T-helper 17 cell (primary cell): ENCODE data around the gene FRMD4B. TPM values are rescaled to one million over a fixed set of nuclear protein-coding genes. Genes with fewer than 3 reads are reported as not detected.

Experiments
- ATAC-seq: fragments of 150-1000 bp; cut with Tn5 transposase; 2 replicates; pipeline ENCODE4 v1.10.0; 2021; ENCODE audit warnings: mild to moderate bottlenecking, moderate library complexity
- DNase-seq, 3 donors: peaks; one replicate each; pipeline versions ENCODE4 v3.0.0 to v3.0.0-alpha.2; 2020 to 2021
- H3K9me3 ChIP-seq: one replicate; pipeline ENCODE4 v1.7.0; 2013; ENCODE audit warnings: low read length, mild to moderate bottlenecking; ENCODE audit not compliant: control insufficient read depth, poor library complexity, severe bottlenecking
- H3K27ac Mint-ChIP-seq: one replicate; pipeline ENCODE4 v1.8.0; 2022; ENCODE audit warnings: mild to moderate bottlenecking, moderate library complexity, mixed read lengths
- H3K27me3 Mint-ChIP-seq: one replicate; pipeline ENCODE4 v1.8.0; 2022; ENCODE audit warnings: mixed read lengths
- H3K36me3 Mint-ChIP-seq: one replicate; pipeline ENCODE4 v1.8.0; 2022; ENCODE audit warnings: low read depth, mixed read lengths
- H3K4me1 Mint-ChIP-seq: one replicate; pipeline ENCODE4 v1.8.0; 2022; ENCODE audit warnings: mild to moderate bottlenecking, mixed read lengths
- H3K4me3 Mint-ChIP-seq: one replicate; pipeline ENCODE4 v1.8.0; 2022; ENCODE audit warnings: mild to moderate bottlenecking, moderate library complexity, mixed read lengths
- total RNA-seq, 4 donors: library from RNA in 2 of 4; stranded (reverse) in 2 of 4; gene quantifications; one replicate each; pipeline ENCODE4 v1.2.3 and lab custom pipeline; 2022 to 2026

FRMD4B gene
- total RNA-seq, result 10 to 100 TPM; 25.6 to 36.6 TPM
- total RNA-seq (lab: John Stamatoyannopoulos, UW), result 69.2 to 119 reads per million in 2 donors

DNA sequence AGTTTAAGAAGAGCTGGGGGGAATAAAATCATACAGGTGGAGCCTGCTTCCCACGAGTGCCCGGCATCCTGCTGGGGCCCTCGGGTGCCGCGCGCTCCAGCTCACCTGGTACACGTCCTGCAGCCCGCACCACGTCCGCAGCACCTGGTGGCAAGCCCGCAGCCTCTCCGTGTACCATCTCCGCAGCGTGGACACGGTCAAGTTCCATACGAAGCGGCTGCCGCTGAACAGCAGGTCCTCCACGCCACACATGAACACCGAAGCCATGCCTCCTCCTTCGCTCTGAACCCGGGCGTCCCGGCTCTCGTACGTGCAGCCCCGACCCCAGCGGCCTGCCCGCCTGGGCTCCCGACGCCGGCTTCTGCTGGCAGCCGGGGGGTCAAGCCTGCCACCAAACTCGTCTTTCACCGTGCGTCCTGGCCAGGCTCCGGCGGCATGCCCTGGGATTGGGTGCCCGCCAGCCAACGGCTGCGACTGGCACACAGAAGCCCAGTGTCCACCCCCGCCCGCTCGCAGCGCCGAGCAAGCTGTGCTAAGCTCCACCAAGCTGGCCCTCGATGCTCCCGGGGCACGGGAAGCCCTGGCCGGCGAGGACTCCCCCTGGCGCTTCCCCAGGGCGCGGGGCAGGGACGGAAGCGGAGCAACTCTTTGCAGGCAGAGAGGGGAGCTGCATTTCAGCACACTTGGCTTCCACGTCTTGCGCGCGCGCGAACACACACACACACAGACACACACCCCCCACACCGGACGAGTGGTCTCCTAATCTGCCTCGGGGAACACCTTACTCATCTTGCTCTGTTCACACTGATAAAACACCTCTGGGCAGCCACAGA, at the start of gene FRMD4B:
Gene FRMD4B (minus strand): TSS at position 366 of the 833 bp plus-strand sequence. CDS start 99 bp downstream, at position 267.
- DNase-seq, result no peak
- no peaks in the 10 kb centered on the region for H3K9me3 ChIP-seq
- Mint-ChIP-seq H3K36me3 (no peaks in the 10 kb centered on the region), H3K27ac (no peak within 1 kb of the TSS), H3K4me1 (peaks cover 3% of the 10 kb centered on the region), H3K27me3 (peaks cover 56% of the 10 kb centered on the region), H3K4me3 (peak within 1 kb of the TSS; percentile 63)
- peak; percentile 36 for ATAC-seq

- H3K4me1 Mint-ChIP-seq, result no peaks in the 10 kb centered on the region
- H3K4me3 Mint-ChIP-seq, result no peak overlapping the region
- no peaks in the 10 kb centered on the region for H3K36me3 Mint-ChIP-seq
- H3K27me3 Mint-ChIP-seq, result peaks cover 43% of the 10 kb centered on the region
- no peak overlapping the region for H3K27ac Mint-ChIP-seq
- DNase-seq (no peak), ATAC-seq (no peak)
- H3K9me3 ChIP-seq, result peaks cover 2% of the 10 kb centered on the region
Observed at GRCh38 chr3:69433969-69434325, 48.1 kb upstream of the FRMD4B start.

- Mint-ChIP-seq H3K27me3 (peaks cover 47% of the 10 kb centered on the region), H3K36me3 (peaks cover 2% of the 10 kb centered on the region), H3K27ac (no peak overlapping the region), H3K4me3 (no peak overlapping the region), H3K4me1 (peaks cover 2% of the 10 kb centered on the region)
- ATAC-seq (no peak), DNase-seq (no peak)
- peaks cover 2% of the 10 kb centered on the region for H3K9me3 ChIP-seq
Observed at GRCh38 chr3:69433121-69433968, 47.5 kb upstream of the FRMD4B start.

DNA sequence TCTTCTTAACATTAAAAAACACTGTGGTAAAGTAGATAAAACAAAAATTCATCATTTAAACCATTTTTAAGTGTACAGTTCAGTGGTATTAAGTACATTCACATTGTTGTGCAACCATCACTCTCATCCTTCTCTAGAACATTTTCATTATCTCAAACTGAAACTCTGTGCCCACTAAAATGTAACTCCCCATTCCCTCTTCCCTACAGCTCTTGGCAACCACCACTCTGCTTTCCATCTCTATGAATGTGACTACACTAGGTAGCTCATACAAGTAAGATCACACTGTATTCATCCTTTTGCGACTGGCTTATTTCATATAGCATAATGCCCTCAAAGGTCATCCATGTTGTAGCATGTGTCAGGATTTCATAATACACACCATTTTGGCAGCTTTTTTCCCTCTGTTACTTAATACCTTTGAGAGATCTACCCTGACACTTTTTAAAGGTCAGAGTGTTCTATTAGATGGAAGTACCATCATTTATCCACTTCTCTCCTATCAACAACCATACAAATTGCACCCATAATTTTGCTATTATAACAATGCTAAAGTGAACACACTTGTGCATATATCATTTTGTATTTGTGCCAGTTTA, 42.9 kb upstream of the FRMD4B start:
- Mint-ChIP-seq H3K4me1 (peaks cover 2% of the 10 kb centered on the region), H3K27ac (no peak overlapping the region), H3K36me3 (peaks cover 2% of the 10 kb centered on the region), H3K4me3 (no peak overlapping the region), H3K27me3 (peaks cover 41% of the 10 kb centered on the region)
- DNase-seq (no peak), ATAC-seq (no peak)
- H3K9me3 ChIP-seq, result no peaks in the 10 kb centered on the region

DNA sequence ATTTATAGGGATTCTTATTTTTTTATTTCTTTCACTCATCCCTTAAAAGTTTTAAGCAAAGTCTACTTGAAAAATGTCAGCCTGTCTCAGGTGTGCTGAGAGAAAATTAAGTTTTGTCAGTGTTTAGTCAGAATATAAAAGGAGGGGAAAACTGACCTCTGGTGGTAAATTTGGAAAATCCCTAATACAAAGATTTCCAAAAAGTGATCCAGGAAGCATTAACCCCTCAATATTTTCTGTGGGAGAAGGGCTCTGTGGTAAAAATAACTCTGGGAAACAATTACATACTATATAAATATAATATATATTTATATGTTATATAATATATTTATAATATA, 41.0 kb upstream of the FRMD4B start:
- H3K27ac Mint-ChIP-seq, result no peak overlapping the region
- DNase-seq (no peak), ATAC-seq (no peak)
- no peaks in the 10 kb centered on the region for H3K9me3 ChIP-seq
- H3K36me3 Mint-ChIP-seq, result peaks cover 2% of the 10 kb centered on the region
- no peak overlapping the region for H3K4me3 Mint-ChIP-seq
- H3K27me3 Mint-ChIP-seq, result peaks cover 26% of the 10 kb centered on the region
- peaks cover 2% of the 10 kb centered on the region for H3K4me1 Mint-ChIP-seq

GRCh38 chr3:69426291-69426966, 40.5 kb upstream of the FRMD4B start:
- H3K36me3 Mint-ChIP-seq, result peaks cover 2% of the 10 kb centered on the region
- no peaks in the 10 kb centered on the region for H3K9me3 ChIP-seq
- no peak overlapping the region for H3K27ac Mint-ChIP-seq
- H3K27me3 Mint-ChIP-seq, result peaks cover 22% of the 10 kb centered on the region
- no peak for DNase-seq
- peaks cover 2% of the 10 kb centered on the region for H3K4me1 Mint-ChIP-seq
- H3K4me3 Mint-ChIP-seq, result no peak overlapping the region
- no peak for ATAC-seq

GRCh38 chr3:69425249-69425648, 39.4 kb upstream of the FRMD4B start:
- peaks cover 2% of the 10 kb centered on the region for H3K36me3 Mint-ChIP-seq
- H3K27me3 Mint-ChIP-seq, result peaks cover 14% of the 10 kb centered on the region
- no peak overlapping the region for H3K27ac Mint-ChIP-seq
- ATAC-seq (peak; percentile 55), DNase-seq (no peak)
- H3K9me3 ChIP-seq, result no peaks in the 10 kb centered on the region
- no peak overlapping the region for H3K4me3 Mint-ChIP-seq
- peaks cover 2% of the 10 kb centered on the region for H3K4me1 Mint-ChIP-seq

- peaks cover under 1% of the 10 kb centered on the region for H3K36me3 Mint-ChIP-seq
- no peak overlapping the region for H3K4me3 Mint-ChIP-seq
- H3K27me3 Mint-ChIP-seq, result peaks cover 19% of the 10 kb centered on the region
- H3K27ac Mint-ChIP-seq, result no peak overlapping the region
- peaks cover under 1% of the 10 kb centered on the region for H3K4me1 Mint-ChIP-seq
- H3K9me3 ChIP-seq, result no peaks in the 10 kb centered on the region
- DNase-seq, result no peak
- no peak for ATAC-seq
Observed at GRCh38 chr3:69423463-69424155, 37.7 kb upstream of the FRMD4B start.

DNA sequence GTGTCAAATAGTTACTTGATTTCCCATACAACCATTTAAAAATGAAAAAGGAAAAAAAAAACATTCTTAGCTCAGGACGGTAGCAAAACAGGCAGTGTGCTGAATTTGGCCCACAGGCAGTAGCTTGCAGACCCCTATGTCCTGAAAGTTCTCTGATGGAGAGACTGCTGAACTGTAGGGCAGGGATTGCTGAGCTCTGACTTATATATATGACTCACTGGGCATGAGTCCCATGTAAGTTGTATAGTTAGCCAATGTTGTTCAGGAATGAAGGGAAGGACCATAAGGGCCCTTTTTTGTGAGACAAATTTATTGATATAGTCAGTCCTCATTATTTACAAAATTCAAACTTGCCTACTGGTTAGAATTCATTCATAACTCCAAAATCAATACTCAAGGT, 36.9 kb upstream of the FRMD4B start:
- no peaks in the 10 kb centered on the region for H3K36me3 Mint-ChIP-seq
- H3K9me3 ChIP-seq, result no peaks in the 10 kb centered on the region
- H3K4me1 Mint-ChIP-seq, result no peaks in the 10 kb centered on the region
- ATAC-seq (no peak), DNase-seq (no peak)
- peaks cover 22% of the 10 kb centered on the region for H3K27me3 Mint-ChIP-seq
- H3K4me3 Mint-ChIP-seq, result no peak overlapping the region
- no peak overlapping the region for H3K27ac Mint-ChIP-seq

- H3K27ac Mint-ChIP-seq, result no peak overlapping the region
- no peak for DNase-seq
- no peak for ATAC-seq
- H3K4me1 Mint-ChIP-seq, result no peaks in the 10 kb centered on the region
- H3K36me3 Mint-ChIP-seq, result no peaks in the 10 kb centered on the region
- H3K9me3 ChIP-seq, result no peaks in the 10 kb centered on the region
- peaks cover 22% of the 10 kb centered on the region for H3K27me3 Mint-ChIP-seq
- H3K4me3 Mint-ChIP-seq, result no peak overlapping the region
Observed at GRCh38 chr3:69420781-69421520, 35.1 kb upstream of the FRMD4B start.

DNA sequence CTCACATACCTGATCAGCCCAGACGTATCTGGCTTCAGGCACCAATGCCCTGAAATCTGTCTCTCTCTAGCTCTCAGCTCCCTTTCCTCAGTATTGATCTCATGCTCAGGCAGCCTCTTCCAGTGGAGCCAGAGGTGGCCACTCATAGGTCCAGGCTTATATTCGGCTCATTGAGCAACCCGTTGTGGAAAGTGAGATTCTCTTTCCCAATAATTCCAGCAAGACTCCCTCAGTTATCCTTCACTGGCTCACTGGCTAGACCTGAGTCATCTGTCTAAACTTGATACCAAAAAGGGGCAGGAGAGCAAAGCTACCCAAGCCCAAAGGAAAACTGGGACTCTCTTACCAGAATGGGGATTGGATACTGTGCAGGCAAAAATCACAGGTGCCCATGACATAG, 33.4 kb upstream of the FRMD4B start:
- Mint-ChIP-seq H3K4me1 (no peaks in the 10 kb centered on the region), H3K4me3 (no peak overlapping the region), H3K27ac (no peak overlapping the region), H3K36me3 (no peaks in the 10 kb centered on the region), H3K27me3 (peaks cover 22% of the 10 kb centered on the region)
- DNase-seq (no peak), ATAC-seq (no peak)
- no peaks in the 10 kb centered on the region for H3K9me3 ChIP-seq

DNA sequence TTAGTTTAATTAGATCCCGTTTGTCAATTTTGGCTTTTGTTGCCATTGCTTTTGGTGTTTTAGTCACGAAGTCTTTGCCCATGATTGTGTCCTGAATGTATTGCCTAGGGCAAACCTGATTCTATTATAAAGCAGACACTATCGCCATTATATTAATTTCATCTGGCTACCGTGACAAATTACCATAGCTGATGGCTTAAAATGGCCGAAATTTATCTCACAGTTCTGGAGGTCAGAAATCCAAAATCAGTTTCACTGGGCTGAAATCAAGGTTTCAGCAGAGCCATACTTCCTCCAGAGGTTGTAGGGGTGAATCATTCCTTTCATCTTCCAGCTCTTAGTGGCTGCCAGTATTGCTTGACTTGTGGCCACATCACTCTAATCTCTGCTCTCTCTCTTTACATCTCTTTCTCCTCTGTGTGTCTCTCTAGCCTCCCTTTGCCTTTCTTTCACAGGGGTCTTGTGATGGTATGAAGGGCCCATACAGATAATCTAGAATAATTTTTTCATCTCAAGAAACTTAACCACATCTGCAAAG, 31.7 kb upstream of the FRMD4B start:
- no peak for DNase-seq
- Mint-ChIP-seq H3K4me1 (peaks cover 3% of the 10 kb centered on the region), H3K27me3 (peaks cover 30% of the 10 kb centered on the region), H3K36me3 (no peaks in the 10 kb centered on the region), H3K4me3 (no peak overlapping the region), H3K27ac (no peak overlapping the region)
- no peak for ATAC-seq
- no peaks in the 10 kb centered on the region for H3K9me3 ChIP-seq
